Thyroid gland (tissue), 4 donors: Measurements from ENCODE around the gene PMM2.

ENCODE experiments used
- POLR2A ChIP-seq, 2 donors: fragments of 450-650 bp; IDR thresholded peaks; one replicate each; pipeline ENCODE4 v1.6.1; 2017; ENCODE audit warnings: antibody characterized with exemption in 2 of 2, mild to moderate bottlenecking in 2 of 2, moderate library complexity in 1 of 2
- TF ChIP-seq, protein P1 (sequence below), 6 experiments: fragments of 200-600 bp in 3 of 6; fragments of 450-650 bp in 3 of 6; sonication (generic) in 3 of 6; IDR thresholded peaks; one replicate each; pipeline ENCODE4 v1.5.1; 2016 to 2019; ENCODE audit warnings: antibody characterized with exemption in 6 of 6, mild to moderate bottlenecking in 2 of 6, inconsistent platforms in 1 of 6, moderate library complexity in 1 of 6

DNA sequence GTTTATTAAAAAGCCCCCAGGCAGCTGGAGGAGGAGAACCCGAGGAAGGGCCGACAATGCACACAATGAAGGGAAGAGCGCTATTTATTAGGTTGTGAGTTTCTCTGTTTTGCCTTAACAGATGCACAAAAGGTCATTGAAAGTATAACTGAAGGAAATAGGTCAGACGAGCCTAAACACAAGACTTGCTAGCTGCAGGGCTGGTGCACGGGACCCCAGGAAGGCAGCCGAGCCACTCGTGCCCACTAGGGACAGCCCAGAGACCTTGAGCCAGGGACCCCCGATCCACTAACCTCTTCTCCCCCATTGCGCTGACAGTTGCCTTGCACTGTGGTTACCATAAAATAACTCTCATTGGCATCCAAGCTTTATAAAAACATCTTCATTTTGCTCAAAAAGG lies 95.8 kb downstream of the PMM2 start:
- TF ChIP-seq, protein P1, sequence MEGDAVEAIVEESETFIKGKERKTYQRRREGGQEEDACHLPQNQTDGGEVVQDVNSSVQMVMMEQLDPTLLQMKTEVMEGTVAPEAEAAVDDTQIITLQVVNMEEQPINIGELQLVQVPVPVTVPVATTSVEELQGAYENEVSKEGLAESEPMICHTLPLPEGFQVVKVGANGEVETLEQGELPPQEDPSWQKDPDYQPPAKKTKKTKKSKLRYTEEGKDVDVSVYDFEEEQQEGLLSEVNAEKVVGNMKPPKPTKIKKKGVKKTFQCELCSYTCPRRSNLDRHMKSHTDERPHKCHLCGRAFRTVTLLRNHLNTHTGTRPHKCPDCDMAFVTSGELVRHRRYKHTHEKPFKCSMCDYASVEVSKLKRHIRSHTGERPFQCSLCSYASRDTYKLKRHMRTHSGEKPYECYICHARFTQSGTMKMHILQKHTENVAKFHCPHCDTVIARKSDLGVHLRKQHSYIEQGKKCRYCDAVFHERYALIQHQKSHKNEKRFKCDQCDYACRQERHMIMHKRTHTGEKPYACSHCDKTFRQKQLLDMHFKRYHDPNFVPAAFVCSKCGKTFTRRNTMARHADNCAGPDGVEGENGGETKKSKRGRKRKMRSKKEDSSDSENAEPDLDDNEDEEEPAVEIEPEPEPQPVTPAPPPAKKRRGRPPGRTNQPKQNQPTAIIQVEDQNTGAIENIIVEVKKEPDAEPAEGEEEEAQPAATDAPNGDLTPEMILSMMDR (IDR thresholded peaks at IDR 0.05) = no peak
- no peak for TF ChIP-seq POLR2A (IDR thresholded peaks at IDR 0.05)
